ENCODE measurements around the gene TM9SF1.
A peak's percentile ranks its signal among the peaks of the same experiment; 100 is the strongest.

TM9SF1 gene

DNA sequence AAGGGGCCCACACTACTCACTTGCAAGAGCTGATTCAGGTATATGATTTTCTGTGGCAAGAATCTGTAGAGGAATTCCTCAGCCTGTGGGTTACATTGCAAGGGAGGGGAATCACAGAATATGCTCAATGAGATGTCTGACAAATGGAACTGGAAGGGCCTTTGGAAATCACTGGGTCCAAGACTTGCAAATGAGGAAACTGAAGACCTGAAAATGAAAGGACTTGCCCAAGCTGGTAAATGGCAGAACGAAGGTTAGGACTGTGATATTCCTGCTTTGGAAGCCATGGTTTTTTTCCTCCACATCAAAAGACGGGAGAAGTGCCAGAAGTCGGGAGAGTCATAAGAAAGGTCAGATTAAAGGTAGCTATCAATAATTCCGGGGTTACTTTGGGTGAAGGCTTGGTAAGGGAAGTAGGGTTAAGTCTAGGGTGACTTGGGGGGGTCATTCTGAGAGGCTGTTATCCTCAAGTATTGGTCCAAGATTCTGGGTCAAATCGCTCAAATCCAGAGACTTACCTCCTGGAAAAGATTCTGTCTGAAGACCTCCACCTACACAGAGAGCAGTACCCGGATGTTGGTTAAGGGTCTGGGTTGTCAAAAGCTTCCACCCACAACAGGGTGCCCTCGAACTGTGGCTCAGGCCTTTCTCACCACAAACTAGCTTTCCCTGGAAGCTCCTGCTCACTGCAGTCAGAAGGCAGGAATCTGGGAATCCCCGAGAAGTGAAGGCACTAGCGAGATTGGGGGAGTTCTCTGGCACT is 49.4 kb downstream of the TM9SF1 start:
- Histone ChIP-seq H3K27ac (ENCODE audit: low read depth, low read length, poor library complexity, severe bottlenecking) (peak overlapping the region; percentile 82), H4K20me1 (ENCODE audit: insufficient read depth, low read length) (no peaks in the 10 kb centered on the region), H3K9me3 (ENCODE audit: low read length) (no peaks in the 10 kb centered on the region), H3K9ac (ENCODE audit: low read length) (peak overlapping the region; percentile 99), H3F3A (ENCODE audit: insufficient read depth, low read length) (no peaks in the 10 kb centered on the region), H2AFZ (ENCODE audit: low read length) (no peak overlapping the region), H3K4me2 (ENCODE audit: low read length) (peak overlapping the region; percentile 98), H3K36me3 (ENCODE audit: insufficient read depth, low read length) (peaks cover 48% of the 10 kb centered on the region), H3K4me3 (ENCODE audit: low read depth, low read length, poor library complexity, severe bottlenecking) (peak overlapping the region; percentile 97), H3K9me2 (ENCODE audit: low read depth, low read length) (no peaks in the 10 kb centered on the region), H3K27me3 (ENCODE audit: insufficient read depth, low read length) (no peaks in the 10 kb centered on the region), H3K4me1 (ENCODE audit: insufficient read depth, low read length, severe bottlenecking) (peaks cover 28% of the 10 kb centered on the region), H3K79me2 (ENCODE audit: insufficient read depth, low read length) (peaks cover 6% of the 10 kb centered on the region)
- TF ChIP-seq, protein P1, sequence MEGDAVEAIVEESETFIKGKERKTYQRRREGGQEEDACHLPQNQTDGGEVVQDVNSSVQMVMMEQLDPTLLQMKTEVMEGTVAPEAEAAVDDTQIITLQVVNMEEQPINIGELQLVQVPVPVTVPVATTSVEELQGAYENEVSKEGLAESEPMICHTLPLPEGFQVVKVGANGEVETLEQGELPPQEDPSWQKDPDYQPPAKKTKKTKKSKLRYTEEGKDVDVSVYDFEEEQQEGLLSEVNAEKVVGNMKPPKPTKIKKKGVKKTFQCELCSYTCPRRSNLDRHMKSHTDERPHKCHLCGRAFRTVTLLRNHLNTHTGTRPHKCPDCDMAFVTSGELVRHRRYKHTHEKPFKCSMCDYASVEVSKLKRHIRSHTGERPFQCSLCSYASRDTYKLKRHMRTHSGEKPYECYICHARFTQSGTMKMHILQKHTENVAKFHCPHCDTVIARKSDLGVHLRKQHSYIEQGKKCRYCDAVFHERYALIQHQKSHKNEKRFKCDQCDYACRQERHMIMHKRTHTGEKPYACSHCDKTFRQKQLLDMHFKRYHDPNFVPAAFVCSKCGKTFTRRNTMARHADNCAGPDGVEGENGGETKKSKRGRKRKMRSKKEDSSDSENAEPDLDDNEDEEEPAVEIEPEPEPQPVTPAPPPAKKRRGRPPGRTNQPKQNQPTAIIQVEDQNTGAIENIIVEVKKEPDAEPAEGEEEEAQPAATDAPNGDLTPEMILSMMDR (IDR thresholded peaks at IDR 0.05; ENCODE audit: low read length): no peak
- TF ChIP-seq EZH2 (IDR thresholded peaks at IDR 0.05; ENCODE audit: borderline replicate concordance, low read length): no peak

DNA sequence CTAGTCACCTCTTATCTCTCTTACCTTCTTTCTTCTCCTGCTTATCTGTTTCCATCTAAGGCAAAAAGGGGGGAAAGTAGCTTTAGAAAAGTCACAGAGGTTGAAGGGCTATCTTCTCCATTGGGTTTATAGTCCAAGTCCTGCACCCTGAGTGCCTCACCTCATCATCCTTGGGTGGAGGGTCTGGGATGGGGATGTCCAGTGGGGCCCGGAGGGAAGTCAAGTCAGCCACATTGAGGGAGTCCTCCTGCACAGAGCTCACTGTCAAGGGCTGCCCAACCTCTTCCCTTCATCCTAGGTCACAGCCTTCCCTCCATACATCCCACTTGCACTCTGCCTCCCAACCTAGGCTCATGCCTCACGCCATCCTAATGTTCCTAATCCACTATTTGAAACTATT is 50.0 kb downstream of the TM9SF1 start:
- no peaks in the 10 kb centered on the region for H3K9me3 ChIP-seq (ENCODE audit: low read length)
- H3K9ac ChIP-seq (ENCODE audit: low read length): peak overlapping the region; percentile 99; the same call in 1 of the 2 replicates
- H4K20me1 ChIP-seq (ENCODE audit: insufficient read depth, low read length): no peaks in the 10 kb centered on the region
- no peak overlapping the region for H2AFZ ChIP-seq (ENCODE audit: low read length)
- H3K9me2 ChIP-seq (ENCODE audit: low read depth, low read length): no peaks in the 10 kb centered on the region
- TF ChIP-seq EZH2 (IDR thresholded peaks at IDR 0.05; ENCODE audit: borderline replicate concordance, low read length): no peak
- TF ChIP-seq, protein P1 (IDR thresholded peaks at IDR 0.05; ENCODE audit: low read length): no peak
- H3K79me2 ChIP-seq (ENCODE audit: insufficient read depth, low read length): peaks cover 13% of the 10 kb centered on the region
- H3K4me3 ChIP-seq (ENCODE audit: low read depth, low read length, poor library complexity, severe bottlenecking): peak overlapping the region; percentile 97
- peaks cover 28% of the 10 kb centered on the region for H3K4me1 ChIP-seq (ENCODE audit: insufficient read depth, low read length, severe bottlenecking)
- H3K27ac ChIP-seq (ENCODE audit: low read depth, low read length, poor library complexity, severe bottlenecking): no peak overlapping the region
- H3K36me3 ChIP-seq (ENCODE audit: insufficient read depth, low read length): peaks cover 42% of the 10 kb centered on the region
- peak overlapping the region; percentile 98 for H3K4me2 ChIP-seq (ENCODE audit: low read length)
- H3K27me3 ChIP-seq (ENCODE audit: insufficient read depth, low read length): no peaks in the 10 kb centered on the region
- H3F3A ChIP-seq (ENCODE audit: insufficient read depth, low read length): no peaks in the 10 kb centered on the region

DNA sequence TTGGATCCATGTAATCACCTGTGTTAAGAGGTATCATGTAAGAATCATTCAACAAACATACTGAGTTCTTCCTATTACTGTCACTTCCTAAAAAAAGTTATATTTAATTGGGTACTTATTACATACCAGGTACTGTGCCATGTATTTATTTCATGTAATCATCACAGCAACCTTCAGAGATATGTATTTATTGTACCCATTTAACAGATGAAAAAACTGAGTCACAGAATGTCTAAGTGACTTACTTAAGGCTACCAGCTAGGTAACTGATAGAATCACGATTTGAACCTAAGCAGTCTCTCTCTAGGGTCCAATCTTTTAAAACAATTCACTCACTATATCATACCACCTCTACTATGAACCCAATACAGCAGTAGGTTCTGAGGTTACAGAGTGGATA is 50.8 kb downstream of the TM9SF1 start:
- peaks cover 33% of the 10 kb centered on the region for H3K4me1 ChIP-seq (ENCODE audit: insufficient read depth, low read length, severe bottlenecking)
- H3K27ac ChIP-seq (ENCODE audit: low read depth, low read length, poor library complexity, severe bottlenecking): no peak overlapping the region
- no peak overlapping the region for H3K9ac ChIP-seq (ENCODE audit: low read length)
- H3K27me3 ChIP-seq (ENCODE audit: insufficient read depth, low read length): no peaks in the 10 kb centered on the region
- no peak overlapping the region for H2AFZ ChIP-seq (ENCODE audit: low read length)
- H3K4me3 ChIP-seq (ENCODE audit: low read depth, low read length, poor library complexity, severe bottlenecking): no peak overlapping the region
- no peaks in the 10 kb centered on the region for H3K9me2 ChIP-seq (ENCODE audit: low read depth, low read length)
- no peaks in the 10 kb centered on the region for H3F3A ChIP-seq (ENCODE audit: insufficient read depth, low read length)
- H3K79me2 ChIP-seq (ENCODE audit: insufficient read depth, low read length): peaks cover 19% of the 10 kb centered on the region
- H3K4me2 ChIP-seq (ENCODE audit: low read length): no peak overlapping the region
- H3K9me3 ChIP-seq (ENCODE audit: low read length): no peaks in the 10 kb centered on the region
- H4K20me1 ChIP-seq (ENCODE audit: insufficient read depth, low read length): no peaks in the 10 kb centered on the region
- peaks cover 38% of the 10 kb centered on the region for H3K36me3 ChIP-seq (ENCODE audit: insufficient read depth, low read length)
- TF ChIP-seq, protein P1 (IDR thresholded peaks at IDR 0.05; ENCODE audit: low read length): no peak
- no peak for TF ChIP-seq EZH2 (IDR thresholded peaks at IDR 0.05; ENCODE audit: borderline replicate concordance, low read length)
